Stimulated activated CD8-positive, alpha-beta memory T cell treated with anti-CD3 and anti-CD28 coated beads, Interleukin-4, amount 100 ng/mL, for 1 hour (primary cell): ENCODE measurements around the gene NOC2L.

Experiments
- DNase-seq, 2 donors: peaks; one replicate each; pipeline ENCODE4 v3.0.0-alpha.2; 2020; ENCODE audit warnings: low read depth in 2 of 2, low spot score in 1 of 2

NOC2L gene

DNA sequence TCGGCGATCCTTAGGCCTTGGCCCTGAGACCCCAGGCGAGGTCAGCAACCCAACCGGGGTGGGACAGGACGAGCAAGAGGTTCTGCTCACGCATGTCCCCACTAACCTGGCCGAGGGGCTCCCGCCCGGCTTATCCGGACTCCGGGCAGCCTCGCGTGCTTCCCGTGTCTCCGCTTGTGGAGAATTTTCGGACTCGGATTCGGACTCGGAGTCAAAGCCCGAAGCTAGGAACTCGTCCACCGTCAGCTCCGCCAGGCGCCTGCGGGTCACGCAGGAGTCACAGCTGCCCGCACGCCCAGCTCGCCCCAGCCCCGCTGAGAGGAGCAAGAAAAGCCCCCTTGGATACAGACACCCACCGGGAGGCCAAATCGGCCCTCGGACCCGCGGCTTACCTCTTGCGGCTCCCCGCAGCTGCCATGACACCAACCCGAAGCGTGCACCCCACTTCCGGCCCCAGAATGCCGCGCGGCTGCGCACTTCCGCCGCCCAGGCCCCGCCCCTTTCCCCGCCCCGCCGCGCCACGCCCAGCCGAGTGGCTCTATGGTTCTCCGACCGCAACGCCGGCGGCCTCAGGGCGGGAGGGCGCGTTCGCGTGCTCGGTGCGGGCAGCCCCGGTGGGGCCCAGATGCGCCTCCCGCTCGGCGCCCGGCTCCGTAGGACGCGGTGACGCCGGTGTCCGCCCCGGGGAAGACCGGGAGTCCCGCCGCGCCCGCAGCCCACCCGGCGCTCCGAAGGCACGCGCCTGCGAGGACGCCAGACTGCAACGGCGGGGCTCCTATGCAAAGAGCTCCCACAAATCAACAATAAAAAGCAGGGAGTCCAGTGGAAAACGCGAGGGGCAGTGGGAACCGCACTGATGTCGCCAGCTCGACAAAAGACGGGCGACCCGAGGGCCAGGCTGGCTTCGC, at the start of gene NOC2L:
Gene NOC2L (minus strand): TSS at position 434 of the 908 bp plus-strand sequence. CDS start 16 bp downstream, at position 418.
- peak; percentile 95 to 97 for DNase-seq

DNA sequence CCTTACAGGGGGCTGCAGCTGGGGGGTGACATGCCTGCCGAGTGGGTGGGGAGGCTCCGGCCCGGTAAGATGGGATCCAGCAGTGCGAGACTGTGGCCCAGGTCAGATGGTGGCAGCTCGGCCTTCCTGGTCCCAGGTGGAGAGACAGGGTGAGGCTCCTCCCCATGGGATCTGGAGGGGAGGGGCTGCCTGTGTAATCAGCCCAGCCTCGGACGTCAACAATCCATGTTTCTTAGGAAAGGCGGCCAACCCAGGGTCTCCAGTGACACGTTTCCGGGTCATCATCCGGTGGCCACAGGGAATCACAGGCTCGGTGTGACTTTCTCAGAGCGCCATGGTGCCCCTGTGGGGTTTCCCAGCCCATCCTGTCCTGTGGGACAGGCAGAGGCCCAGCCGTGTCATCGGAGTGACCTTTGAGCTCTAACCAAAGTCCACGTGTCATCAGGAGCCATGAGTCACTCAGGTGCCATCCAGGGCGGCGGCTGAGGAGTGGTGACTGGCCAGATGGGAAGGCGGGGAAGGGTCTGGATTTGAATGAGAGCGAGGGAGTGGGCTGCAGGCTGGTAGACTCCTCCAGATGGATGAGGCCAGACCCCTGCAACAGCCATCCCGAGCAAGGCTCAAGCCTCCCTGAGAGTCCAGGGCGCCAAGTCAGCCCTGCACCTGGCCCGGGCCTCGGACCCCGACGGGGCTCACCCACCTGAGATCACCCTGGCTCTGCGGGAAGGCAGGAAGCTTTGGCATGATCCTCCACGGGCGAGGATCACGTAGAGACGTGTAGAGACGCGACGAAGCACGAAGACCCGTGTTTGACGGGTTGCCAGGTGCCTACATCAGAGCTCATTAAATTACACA, 47.5 kb upstream of the NOC2L start:
- DNase-seq = no peak

DNA sequence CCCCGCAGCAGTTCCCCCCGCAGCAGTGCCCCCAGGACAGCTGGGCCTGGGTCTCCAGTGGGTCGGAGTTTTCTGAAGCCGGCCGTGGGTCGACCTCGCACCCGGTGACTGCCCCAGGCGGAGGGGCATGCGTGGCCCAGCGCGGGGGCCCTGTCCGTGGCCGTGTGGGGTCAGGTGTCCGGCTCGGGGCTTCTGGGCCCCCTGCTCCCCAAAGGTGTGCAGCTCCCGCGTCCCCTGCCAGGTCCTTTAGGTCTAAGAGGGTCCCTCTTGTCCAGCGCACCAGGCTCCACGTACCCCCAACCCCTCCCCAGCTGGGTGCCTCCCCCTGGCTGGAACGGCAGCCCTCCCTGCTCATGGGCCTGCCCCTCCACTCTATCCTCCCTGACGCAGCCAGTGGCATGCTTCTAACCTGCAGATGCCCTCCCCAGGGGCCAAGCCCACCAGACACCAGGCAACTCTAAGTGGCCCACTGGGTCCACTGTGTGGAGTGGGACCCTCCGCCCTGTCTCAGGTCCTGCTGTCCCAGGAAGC, 46.8 kb upstream of the NOC2L start:
- DNase-seq = no peak

DNA sequence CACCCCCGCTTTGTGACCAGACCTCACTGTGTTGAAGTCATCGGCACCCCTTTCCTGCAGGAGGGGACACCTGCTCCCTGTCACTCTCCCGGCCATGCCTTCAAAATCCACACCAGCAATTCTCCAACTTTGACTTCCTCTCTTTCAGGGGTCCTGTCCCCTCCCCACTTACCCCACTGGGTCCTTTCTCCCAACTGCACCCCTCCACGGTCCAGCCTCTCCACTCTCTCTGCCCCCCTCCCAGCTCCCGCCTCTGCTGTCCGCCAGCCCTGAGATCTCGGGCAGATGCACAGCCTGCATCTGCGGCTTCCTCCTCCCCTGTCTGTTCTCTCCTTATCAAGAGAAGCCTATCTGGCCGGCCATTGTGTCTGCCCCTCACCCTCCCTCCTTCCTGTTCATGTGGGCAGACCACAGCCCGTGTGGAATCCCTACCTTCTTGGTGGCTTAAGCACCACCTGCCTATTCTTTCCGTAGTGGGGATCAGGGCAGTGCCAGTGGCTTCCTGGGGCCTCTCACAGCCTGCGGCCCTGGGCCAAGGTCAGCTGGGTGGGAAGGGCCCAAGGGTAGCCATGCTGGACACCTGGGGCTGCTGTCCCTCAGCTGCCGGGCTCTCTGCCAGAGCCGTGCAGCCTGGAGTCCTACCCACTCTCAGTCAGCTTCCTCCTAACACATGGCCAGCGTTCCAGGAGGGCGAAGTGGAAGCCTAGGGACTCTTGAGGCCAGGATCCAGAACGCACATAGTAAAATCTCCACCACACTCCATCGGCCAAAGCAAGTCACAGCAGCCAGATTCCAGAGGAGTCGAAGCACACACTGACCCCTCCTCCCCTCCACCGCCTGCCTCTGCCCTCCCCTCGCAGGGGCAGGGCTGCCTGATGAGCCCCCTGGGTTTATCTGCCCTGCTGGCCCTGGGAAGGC, 46.0 kb upstream of the NOC2L start:
- no peak for DNase-seq

DNA sequence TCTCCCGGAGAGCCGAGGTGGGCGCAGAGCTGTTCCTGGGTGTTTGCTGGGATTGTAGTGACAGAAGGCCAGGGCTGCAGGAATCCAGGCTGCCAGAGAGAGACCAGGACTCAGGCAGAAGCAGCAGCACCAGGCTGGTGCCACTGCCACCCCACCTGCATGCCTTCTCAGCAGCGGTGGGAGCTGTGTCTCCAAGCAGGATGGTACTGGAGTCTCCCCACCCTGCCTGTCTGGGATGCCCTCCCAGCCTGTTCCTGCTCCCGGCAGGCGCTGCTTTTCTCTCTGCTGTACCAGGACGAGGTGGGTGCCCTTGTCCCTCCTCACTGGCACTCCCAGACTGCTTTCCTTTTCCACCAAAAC, 45.3 kb upstream of the NOC2L start:
- DNase-seq = no peak

DNA sequence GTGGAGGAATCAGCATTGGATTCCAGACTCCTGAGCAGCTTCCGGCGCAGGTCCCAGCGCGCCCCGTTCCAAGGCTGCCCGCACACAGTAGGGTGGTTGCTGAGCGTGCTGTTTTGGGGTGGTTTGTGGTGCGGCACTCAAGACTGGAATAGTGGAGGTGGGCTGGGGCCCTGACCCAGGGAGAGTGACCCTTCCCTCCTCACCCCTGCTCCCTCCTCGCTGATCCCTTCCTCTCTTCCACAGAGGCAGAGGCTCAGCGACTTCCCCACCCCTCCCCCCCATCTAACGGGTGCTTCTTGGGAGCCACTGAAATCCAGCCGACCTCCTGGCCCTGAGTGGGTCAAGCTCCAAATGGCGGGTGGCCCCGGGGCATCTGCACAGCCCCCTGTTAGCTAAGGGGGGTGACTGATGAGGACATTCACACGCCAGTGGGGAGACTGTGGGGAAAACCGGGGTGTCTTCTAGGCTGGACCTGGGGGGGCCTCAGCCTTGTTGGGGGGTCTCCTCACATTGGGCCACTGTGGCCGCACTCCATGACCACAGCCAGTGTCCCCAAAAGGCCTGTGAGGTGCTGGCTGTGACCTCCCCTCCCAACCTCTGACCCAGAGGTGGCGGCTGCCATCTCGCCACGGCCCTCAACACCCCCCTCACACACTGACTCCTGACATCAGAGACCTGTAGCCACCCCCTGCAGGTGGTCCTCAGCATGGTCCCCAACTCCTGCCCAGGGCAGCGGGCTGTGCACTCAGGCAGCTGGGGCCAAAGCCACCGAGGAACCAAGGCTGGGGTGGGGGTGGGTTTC, 44.8 kb upstream of the NOC2L start:
- no peak for DNase-seq

DNA sequence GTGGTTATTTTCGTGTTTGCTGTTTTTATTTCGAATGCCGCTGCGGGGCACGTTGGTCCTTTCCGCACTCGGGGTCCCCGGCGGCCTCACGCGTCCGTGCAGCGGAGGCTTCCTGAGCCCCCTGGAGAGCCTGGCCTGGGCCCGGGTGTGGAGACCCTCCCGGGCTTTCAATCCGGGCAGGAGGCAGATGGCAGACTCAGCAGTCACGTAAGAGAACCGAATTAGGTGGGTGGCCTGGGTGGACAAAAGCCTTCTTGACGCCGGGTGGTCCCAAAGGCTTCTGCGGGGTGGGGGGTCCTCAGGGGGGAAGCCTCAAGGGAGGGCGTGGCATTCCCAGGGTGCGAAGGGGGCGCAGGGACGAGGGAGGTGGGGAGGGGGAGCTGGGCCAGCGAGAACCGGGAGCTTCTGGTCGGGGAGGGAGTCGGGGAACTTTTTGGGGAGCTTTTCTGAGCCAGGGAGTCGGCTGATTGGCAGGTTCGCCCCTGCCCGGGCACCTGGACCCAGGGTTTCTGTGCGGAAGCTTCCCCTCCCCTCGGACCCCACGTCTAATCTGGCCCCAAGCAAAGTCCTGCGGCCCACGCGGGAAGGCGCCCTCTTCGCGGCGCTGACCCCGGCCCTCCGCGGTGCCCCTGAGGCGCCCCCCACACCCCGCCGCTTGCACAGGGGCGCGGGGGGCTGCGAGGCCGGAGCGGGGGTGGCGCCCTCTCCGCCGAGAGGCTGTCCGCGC, 42.2 kb upstream of the NOC2L start:
- no peak for DNase-seq

DNA sequence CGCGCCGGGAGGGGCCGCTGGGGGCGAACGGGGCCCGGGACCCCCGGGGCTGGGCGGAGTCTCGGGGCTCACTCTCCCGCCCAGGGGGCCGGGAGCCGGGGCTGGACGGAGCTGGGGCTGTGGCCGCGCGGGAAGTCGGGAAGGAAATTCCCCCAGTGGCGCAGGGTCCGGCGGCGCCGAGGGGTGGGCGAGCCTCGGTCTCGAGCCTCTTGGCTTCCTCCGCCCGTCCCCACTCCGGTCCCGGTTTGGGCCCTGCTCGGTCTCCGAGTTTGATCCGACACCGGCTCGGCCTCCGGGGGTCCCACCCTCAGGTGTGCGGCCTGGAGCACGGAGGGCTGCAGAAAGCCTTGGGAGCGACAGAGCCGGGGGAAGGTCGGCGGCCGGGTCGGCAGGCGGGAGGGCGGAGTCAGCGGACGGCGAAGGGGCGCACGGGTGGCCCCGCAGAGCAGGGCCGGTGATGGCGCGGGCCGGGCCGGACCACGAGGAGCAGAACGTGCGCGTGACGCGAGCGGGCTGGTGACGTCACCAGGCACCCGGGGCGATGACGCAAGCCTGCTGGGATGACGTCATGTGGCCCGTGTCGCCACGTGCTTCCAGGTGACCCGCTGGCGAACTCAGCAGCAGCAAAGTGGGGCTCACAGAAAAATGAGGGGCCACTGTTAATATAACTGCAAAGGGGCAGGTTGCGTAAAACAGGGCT, 41.5 kb upstream of the NOC2L start:
- DNase-seq = peak in 1 of 2 donors; percentile 44

DNA sequence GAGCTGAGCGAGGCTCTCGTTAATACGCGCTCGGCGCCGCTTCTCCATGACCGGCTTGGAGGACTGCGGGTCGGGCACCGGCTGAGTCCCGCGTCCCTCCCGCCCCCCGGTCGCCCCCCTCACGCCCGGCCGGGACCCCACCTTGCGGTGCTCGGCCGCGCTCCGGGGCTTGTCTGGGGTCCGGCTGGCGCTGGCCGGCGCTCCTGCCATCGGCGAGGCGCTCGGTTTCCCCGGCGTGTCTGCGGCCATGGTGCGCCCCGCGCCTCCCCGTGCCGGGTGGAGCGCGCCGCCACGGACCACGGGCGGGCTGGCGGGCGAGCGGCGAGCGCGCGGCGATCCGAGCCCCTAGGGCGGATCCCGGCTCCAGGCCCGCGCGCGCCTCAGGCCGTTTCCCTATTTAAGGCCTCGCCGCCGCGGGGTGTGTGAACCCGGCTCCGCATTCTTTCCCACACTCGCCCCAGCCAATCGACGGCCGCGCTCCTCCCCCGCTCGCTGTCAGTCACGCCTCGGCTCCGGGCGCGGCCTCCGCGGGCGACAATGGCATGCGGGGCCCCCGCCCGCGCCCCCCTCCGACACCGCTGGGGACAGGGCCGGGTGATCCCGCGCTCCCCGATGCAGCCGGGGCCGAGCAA, 40.8 kb upstream of the NOC2L start, which contains the start of gene HES4:
Gene HES4 (minus strand): TSS at position 373 of the 632 bp plus-strand sequence. CDS start 124 bp downstream, at position 249.
- DNase-seq = no peak

DNA sequence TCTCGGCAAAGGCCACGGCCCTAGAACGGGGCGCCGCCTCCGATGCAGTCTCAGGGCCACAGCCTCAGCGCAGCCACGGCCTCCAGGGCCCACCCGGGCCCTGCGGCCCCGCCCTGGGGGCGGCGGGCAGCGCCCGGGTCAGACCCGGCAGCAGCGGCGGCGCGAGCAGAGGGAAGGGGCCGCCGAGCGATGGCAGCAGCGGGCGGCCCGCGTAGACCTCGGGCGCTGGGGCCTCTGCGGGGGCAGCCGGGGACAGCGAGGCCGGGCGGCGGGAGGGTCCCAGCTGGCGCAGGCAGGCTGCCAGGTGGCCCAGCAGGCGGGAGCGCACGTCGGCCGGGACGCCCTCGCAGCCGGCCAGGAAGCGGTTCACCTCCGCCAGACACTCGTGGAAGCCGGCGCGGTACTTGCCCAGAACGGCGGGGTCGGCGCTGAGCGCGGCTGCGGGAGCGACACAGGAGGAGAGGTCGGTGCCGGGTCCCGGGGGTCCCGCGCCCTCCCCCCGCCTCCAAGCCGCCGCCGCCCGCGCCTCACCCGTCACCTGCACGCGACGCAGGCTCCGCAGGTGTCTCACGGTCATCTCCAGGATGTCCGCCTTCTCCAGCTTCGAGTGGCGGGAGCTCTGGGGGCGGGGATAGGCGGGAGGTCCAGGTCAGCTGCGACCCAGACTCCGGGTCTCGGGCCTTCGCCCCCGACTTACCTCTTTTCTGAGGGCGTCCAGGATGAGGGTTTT, 40.1 kb upstream of the NOC2L start:
- DNase-seq = no peak

DNA sequence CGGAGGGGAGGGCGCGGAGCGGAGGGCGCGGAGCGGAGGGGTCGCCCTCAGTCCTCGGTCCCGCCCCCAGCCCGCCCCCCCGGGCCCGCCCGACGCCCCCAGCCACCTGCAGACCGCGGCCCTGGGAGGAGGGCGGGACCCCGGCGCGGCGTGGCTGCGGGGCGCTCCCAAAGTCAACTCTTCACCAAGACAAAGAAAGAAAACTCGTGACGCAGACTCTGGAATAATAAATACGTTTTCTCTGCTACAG, 39.6 kb upstream of the NOC2L start:
- no peak for DNase-seq

DNA sequence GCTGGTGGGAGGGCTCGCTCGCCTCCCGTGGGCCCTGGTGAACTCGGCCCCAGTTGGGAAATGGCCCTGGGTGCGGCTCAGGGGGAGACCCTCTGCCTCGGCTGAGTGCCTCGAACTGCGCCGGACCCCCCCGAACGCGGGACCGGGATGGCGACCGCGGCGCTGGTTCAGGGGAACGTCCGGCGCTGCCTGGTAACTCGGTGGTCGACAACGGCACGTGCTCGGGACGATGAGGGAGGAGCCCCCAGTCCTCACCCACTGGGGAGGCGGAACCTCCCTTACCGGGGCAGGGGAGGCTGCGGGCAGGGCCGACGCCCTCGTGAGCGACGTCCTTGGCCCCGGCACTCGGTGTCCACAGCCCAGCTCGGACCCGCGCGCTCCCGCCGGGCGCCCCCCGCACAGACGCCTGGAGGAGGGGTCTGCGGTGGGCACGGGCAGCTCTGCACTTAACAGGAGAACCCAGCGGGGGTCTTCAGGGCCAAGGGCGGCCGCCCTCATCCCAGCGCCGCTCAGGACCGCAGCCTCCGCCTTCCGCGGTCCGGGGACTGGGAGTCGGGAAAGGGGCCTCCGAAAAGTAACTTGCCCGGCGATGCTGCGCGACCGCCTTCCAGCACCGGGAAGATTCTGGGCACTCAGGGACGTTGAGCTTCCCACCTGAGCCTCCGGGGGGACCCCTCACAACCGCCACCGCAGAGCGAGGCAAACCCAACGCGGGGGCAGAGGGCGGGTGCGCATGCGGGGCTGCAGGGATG, 39.1 kb upstream of the NOC2L start:
- no peak for DNase-seq

DNA sequence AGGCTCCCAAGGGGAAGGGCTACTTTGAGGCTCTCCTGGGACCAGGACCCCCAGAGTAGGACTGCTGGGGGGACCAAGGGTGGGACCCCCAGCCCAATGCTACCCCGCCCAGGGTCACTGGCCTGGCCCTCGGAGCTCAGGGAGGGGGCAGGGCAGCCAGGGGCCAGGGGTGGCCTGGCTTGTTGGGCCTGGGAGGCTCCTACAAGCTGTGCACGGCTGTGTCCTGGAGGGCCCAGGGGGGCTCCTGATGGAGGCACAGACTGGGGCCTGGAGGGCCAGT, 38.6 kb upstream of the NOC2L start:
- DNase-seq = no peak

DNA sequence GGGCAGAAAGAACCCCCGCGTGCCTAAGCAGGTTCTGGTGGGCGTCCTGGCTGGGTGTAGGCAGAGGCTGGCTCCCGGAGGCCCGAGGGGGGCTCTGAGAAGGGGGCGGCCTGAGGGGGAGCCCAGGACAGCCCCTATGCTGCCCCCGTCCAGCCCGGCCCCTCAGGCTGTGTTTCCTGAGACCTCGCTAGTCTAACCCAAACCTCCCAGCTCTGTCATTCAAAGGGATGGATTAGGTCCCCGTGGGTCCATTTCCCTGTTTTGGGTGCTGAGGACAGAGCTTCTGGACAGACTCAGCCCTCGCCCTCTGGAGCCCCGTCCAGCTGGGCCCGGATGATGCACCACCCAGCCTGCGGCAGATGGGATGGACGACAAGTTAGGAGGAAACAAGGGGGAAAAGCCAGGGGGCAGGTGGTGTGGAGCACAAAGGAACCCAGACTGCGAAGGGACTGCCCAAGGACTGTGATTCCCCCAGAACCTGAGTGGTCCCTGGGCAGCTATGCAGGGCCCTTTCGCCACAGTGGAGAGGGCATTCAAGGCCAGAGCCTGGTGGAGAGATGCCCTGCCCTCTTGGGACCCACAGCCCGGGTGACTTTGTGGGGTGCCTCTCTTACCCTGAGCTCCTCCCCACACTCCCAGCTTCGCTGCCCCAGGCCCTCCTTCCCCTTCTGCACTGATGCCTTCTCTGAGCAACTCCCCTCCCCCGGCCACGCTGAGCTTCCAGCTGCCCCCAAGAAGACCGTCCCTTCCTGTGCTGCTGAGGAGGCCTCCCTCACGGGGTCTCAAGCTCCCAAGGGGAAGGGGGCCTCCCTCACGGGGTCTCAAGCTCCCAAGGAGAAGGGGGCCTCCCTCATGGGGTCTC, 38.0 kb upstream of the NOC2L start:
- no peak for DNase-seq

DNA sequence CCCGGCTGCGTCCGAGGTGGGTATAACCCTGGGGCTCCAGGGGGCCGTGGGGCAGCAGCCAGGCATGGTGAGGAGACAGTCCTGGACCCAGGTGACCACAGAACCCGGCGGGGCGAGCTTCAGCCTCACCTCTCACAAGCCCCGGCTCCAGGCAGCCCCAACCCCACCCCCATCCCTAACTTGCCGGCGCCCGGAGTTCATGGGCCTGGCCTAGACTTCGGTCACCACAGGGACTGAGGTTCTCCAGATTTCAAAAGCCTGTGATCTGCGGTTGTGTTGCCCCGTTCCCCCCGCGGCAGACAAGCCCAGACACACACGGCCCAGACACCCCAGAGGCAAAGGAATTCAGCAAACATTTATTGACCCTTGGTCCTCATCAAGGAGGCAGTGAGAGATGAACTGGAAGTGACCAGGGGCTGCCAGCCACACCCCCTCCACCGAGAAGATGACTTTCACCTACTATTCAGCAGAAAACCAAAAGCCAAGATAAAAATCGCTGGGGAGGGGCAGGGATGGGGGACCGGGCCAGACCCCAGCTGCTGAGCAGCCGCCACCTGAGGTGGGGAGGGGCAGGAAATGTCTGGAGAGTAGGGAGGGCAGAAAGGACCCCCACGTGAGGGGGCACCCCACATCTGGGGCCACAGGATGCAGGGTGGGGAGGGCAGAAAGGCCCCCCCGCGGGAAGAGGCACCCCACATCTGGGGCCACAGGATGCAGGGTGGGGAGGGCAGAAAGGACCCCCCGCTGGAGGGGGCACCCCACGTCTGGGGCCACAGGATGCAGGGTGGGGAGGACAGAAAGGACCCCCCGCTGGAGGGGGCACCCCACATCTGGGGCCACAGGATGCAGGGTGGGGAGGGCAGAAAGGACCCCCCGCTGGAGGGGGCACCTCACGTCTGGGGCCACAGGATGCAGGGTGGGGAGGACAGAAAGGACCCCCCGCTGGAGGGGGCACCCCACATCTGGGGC, 36.9 kb upstream of the NOC2L start:
- no peak for DNase-seq
